Stimulated activated effector memory CD8-positive, alpha-beta T cell treated with anti-CD3 and anti-CD28 coated beads, Interleukin-12 subunit alpha, Interleukin-12 subunit beta, amount 100 ng/mL, for 72 hours (primary cell): Measurements from ENCODE around the gene METTL14.

ENCODE experiments used
- ATAC-seq: fragments of 150-1000 bp; cut with Tn5 transposase; 2 replicates; pipeline ENCODE4 v1.10.0; 2021
- DNase-seq, 2 donors: peaks; one replicate each; pipeline ENCODE4 v3.0.0; 2021 to 2022; ENCODE audit warnings: low spot score in 2 of 2
- H3K27ac Mint-ChIP-seq: one replicate; pipeline ENCODE4 v1.8.0; 2022; ENCODE audit warnings: mild to moderate bottlenecking, mixed read lengths
- H3K36me3 Mint-ChIP-seq: one replicate; pipeline ENCODE4 v1.8.0; 2022; ENCODE audit warnings: mild to moderate bottlenecking, mixed read lengths
- H3K4me1 Mint-ChIP-seq: one replicate; pipeline ENCODE4 v1.8.0; 2022; ENCODE audit warnings: mixed read lengths
- H3K4me3 Mint-ChIP-seq: one replicate; pipeline ENCODE4 v1.8.0; 2022; ENCODE audit warnings: mild to moderate bottlenecking, mixed read lengths
- H3K9me3 Mint-ChIP-seq: one replicate; pipeline ENCODE4 v1.8.0; 2022; ENCODE audit warnings: mixed read lengths

METTL14 gene

GRCh38 chr4:118746251-118746919, 61.2 kb downstream of the METTL14 start:
- Mint-ChIP-seq H3K27ac (no peak overlapping the region), H3K9me3 (no peaks in the 10 kb centered on the region), H3K4me1 (no peaks in the 10 kb centered on the region), H3K4me3 (no peak overlapping the region), H3K36me3 (peaks cover 78% of the 10 kb centered on the region)
- DNase-seq = no peak
- ATAC-seq = no peak

- Mint-ChIP-seq H3K36me3 (peaks cover 72% of the 10 kb centered on the region), H3K9me3 (no peaks in the 10 kb centered on the region), H3K27ac (no peak overlapping the region), H3K4me1 (no peaks in the 10 kb centered on the region), H3K4me3 (no peak overlapping the region)
- DNase-seq (no peak), ATAC-seq (no peak)
Observed at GRCh38 chr4:118749347-118749988, 64.3 kb downstream of the METTL14 start.

DNA sequence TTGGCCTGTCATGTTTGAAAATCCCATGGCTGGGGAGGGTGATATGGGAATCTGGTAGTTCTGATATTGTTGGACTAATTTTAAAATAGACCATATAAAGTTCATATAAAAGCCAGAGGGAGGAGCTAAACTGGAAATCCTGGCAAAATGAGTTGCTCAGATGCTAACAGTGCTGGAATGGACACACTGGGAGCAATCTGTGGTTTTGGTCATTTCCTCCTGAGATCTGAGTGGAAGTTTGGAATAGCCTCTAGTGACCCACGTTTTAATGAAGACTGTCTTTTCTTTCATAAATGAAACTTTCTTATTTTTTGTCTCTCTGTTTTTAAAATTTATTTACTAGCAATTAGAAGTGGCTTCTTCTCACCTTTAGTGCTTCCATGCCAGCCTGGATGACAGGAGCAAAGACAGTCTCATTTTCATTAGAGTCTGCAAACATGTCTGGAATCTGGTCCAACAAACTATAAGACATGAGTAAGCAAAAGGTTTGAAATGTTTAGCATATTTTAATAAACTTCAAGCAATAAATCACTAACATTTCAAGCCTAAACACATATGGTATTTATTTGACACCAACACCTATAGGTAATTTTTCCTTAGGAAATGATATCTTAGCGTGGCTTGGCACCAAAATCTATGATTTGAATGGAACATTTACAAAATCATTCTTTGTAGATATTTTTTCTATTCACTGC, 66.6 kb downstream of the METTL14 start:
- Mint-ChIP-seq H3K36me3 (peaks cover 75% of the 10 kb centered on the region), H3K4me1 (no peaks in the 10 kb centered on the region), H3K9me3 (no peaks in the 10 kb centered on the region), H3K4me3 (no peak overlapping the region), H3K27ac (no peak overlapping the region)
- no peak for DNase-seq
- ATAC-seq = no peak

DNA sequence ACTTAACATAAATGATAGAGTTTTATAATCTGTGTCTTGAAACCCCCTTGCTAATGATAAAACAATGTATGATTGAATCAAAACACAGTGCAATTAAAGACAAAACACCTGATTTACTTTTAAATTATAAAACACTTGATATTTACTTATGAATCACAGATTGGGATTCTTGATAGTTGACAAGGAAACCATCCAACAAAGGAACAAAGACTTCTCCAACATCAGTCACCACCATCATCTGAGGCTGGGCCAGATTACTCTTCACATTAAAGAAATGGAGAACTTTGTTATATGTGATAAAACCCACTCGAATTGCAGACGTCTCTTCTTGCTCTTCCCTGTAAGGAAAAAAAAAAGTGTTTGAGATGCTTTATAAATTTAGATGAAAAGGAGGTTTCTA, 67.4 kb downstream of the METTL14 start:
- DNase-seq (no peak), ATAC-seq (no peak)
- Mint-ChIP-seq H3K36me3 (peaks cover 75% of the 10 kb centered on the region), H3K4me1 (no peaks in the 10 kb centered on the region), H3K9me3 (no peaks in the 10 kb centered on the region), H3K27ac (no peak overlapping the region), H3K4me3 (no peak overlapping the region)

DNA sequence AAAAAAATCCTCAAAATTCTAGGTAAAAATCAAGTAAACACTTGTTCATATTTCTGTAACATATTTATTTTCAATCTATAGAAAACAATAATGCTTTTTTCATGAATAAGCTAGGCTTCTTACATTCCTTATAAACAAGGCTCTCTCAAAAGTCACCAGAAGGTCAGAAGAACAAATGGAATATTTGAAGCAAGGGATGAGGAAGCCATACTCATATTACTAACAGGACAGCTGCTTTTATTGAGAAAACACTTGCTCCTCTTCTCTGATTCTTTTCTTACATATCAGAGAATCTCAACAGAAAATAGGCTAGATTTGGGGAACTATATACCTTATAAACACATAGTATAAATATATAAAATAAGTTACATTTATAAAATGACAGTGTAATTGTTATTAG, 67.9 kb downstream of the METTL14 start:
- H3K36me3 Mint-ChIP-seq = peaks cover 77% of the 10 kb centered on the region
- no peaks in the 10 kb centered on the region for H3K4me1 Mint-ChIP-seq

DNA sequence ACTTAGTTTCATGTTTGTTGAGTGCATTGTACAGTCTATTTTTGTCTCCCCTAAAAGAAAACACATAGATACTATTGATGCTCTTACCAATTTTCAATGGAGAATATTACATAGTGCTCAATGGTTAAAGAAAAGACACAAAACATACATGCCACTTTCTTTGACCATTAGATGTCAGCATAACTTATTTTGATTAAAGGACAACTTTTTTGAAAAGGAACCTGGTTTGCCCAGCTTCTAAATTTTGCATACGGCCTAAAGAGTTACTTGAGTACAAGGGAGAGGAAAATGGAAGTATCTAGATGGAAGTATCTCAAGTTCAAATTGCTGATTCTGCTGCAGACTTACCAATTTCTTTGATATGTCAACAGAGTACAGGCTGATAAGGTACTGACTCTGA, 68.5 kb downstream of the METTL14 start:
- H3K27ac Mint-ChIP-seq = peak overlapping the region; percentile 20
- ATAC-seq = no peak
- H3K36me3 Mint-ChIP-seq = peaks cover 79% of the 10 kb centered on the region
- no peak for DNase-seq
- no peaks in the 10 kb centered on the region for H3K9me3 Mint-ChIP-seq
- H3K4me3 Mint-ChIP-seq = no peak overlapping the region
- no peaks in the 10 kb centered on the region for H3K4me1 Mint-ChIP-seq

More for the DNA sequence above, 67.9 kb downstream of the METTL14 start:
- Mint-ChIP-seq H3K4me3 (no peak overlapping the region), H3K9me3 (no peaks in the 10 kb centered on the region), H3K27ac (peak overlapping the region; percentile 20)
- DNase-seq = no peak
- no peak for ATAC-seq

- ATAC-seq (no peak), DNase-seq (no peak)
- Mint-ChIP-seq H3K27ac (no peak overlapping the region), H3K4me3 (no peak overlapping the region), H3K4me1 (peaks cover 10% of the 10 kb centered on the region), H3K9me3 (no peaks in the 10 kb centered on the region), H3K36me3 (peaks cover 86% of the 10 kb centered on the region)
Observed at GRCh38 chr4:118754890-118755289, 69.7 kb downstream of the METTL14 start.

- peaks cover 88% of the 10 kb centered on the region for H3K36me3 Mint-ChIP-seq
- ATAC-seq (no peak), DNase-seq (no peak)
- no peaks in the 10 kb centered on the region for H3K9me3 Mint-ChIP-seq
- H3K27ac Mint-ChIP-seq = no peak overlapping the region
- no peak overlapping the region for H3K4me3 Mint-ChIP-seq
- peaks cover 14% of the 10 kb centered on the region for H3K4me1 Mint-ChIP-seq
Observed at GRCh38 chr4:118755438-118756226, 70.4 kb downstream of the METTL14 start.

- ATAC-seq (no peak), DNase-seq (no peak)
- no peak overlapping the region for H3K4me3 Mint-ChIP-seq
- no peaks in the 10 kb centered on the region for H3K9me3 Mint-ChIP-seq
- no peak overlapping the region for H3K27ac Mint-ChIP-seq
- peaks cover 14% of the 10 kb centered on the region for H3K4me1 Mint-ChIP-seq
- peaks cover 88% of the 10 kb centered on the region for H3K36me3 Mint-ChIP-seq
Observed at GRCh38 chr4:118756429-118756828, 71.2 kb downstream of the METTL14 start.

- H3K4me3 Mint-ChIP-seq = no peak overlapping the region
- no peak for DNase-seq
- peaks cover 88% of the 10 kb centered on the region for H3K36me3 Mint-ChIP-seq
- no peaks in the 10 kb centered on the region for H3K9me3 Mint-ChIP-seq
- H3K27ac Mint-ChIP-seq = no peak overlapping the region
- ATAC-seq = no peak
- H3K4me1 Mint-ChIP-seq = peaks cover 14% of the 10 kb centered on the region
Observed at GRCh38 chr4:118756958-118757357, 71.8 kb downstream of the METTL14 start.

DNA sequence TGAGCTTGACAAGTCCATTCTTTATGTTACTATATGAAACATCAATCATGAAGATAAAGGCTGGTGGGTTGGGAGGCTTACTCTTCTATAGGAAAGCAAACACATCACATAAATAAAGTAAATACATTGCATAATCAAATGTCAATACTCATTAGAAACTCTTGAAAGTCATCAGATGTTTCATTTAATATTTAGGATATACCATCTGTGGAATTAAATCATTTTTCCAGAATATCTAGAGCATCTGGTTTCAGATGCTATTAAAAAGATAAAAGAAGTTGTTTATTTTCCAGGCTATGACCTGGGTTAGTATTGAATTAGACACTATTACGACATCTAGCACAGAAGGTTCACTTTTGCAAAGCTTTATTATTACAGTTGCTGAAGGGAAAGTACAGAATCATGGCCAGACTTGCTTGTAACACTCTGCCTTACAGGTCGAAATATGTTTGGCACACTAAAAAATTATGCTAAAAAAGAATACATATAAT, 72.6 kb downstream of the METTL14 start:
- no peak for DNase-seq
- Mint-ChIP-seq H3K9me3 (no peaks in the 10 kb centered on the region), H3K4me1 (peaks cover 14% of the 10 kb centered on the region), H3K4me3 (no peak overlapping the region), H3K27ac (no peak overlapping the region), H3K36me3 (peaks cover 88% of the 10 kb centered on the region)
- no peak for ATAC-seq

- ATAC-seq (no peak), DNase-seq (no peak)
- H3K4me1 Mint-ChIP-seq = peaks cover 14% of the 10 kb centered on the region
- H3K9me3 Mint-ChIP-seq = no peaks in the 10 kb centered on the region
- no peak overlapping the region for H3K4me3 Mint-ChIP-seq
- peaks cover 89% of the 10 kb centered on the region for H3K36me3 Mint-ChIP-seq
- no peak overlapping the region for H3K27ac Mint-ChIP-seq
Observed at GRCh38 chr4:118758293-118758692, 73.1 kb downstream of the METTL14 start.

DNA sequence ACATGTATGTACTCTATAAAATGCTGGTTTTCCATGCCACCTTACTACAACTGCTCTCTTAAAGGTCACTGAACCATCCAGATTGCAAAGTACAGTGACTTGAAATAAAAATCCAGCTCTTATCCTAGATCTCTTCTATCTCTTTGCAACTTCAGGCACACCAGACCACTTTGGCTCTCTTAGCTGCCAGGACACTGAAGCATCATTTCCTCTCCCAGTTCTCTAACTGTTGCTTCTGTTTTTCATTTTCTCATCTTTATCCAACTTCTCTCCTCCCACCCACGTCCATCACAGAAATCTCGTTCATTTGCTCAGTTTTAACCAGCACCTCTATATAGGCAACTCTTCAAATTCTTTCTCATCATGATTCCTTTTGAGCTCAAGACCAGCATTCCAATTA, 74.3 kb downstream of the METTL14 start:
- Mint-ChIP-seq H3K4me3 (no peak overlapping the region), H3K27ac (no peak overlapping the region), H3K9me3 (no peaks in the 10 kb centered on the region), H3K36me3 (peaks cover 95% of the 10 kb centered on the region), H3K4me1 (peaks cover 14% of the 10 kb centered on the region)
- ATAC-seq (no peak), DNase-seq (no peak)

DNA sequence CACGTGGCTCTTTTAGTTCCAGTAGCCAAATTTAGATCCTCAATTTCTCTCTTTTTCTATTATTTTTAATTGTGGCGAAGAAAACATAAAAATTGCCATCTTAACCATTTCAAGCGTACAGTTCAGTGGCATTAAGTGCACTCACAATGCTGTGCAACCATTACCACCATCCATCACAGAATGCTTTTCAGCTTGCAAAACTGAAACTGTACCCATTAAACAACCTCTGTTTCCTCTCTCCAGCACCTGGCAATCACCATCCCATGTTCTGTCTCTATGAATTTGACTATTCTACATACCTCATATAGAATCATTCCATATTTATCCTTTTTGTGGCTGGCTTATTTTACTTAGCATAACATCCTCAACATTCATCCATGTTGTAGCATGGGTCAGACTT, 74.9 kb downstream of the METTL14 start:
- Mint-ChIP-seq H3K4me1 (peaks cover 14% of the 10 kb centered on the region), H3K9me3 (no peaks in the 10 kb centered on the region), H3K27ac (no peak overlapping the region), H3K36me3 (peaks cover 96% of the 10 kb centered on the region), H3K4me3 (no peak overlapping the region)
- ATAC-seq (no peak), DNase-seq (no peak)

GRCh38 chr4:118760493-118760892, 75.3 kb downstream of the METTL14 start:
- H3K9me3 Mint-ChIP-seq = no peaks in the 10 kb centered on the region
- H3K27ac Mint-ChIP-seq = no peak overlapping the region
- no peak overlapping the region for H3K4me3 Mint-ChIP-seq
- no peak for DNase-seq
- ATAC-seq = no peak
- H3K36me3 Mint-ChIP-seq = peaks cover 96% of the 10 kb centered on the region
- H3K4me1 Mint-ChIP-seq = peaks cover 14% of the 10 kb centered on the region
